ENCODE results near the gene ADGRF3.

GRCh38 chr2:26292646-26293045 lies 53.9 kb downstream of the ADGRF3 start:
- TF ChIP-seq CTCF (IDR thresholded peaks at IDR 0.05; ENCODE audit: low read length): no peak
- no peak for TF ChIP-seq EZH2 (IDR thresholded peaks at IDR 0.05; ENCODE audit: borderline replicate concordance, low read length)

Measured in OCI-LY1 (cell line).